PC-9 (cell line): ENCODE data around the gene RPL7A. TPM values are rescaled to one million over a fixed set of nuclear protein-coding genes. Genes with fewer than 3 reads are reported as not detected.

ENCODE experiments used
- BruUV-seq: library from RNA; stranded (reverse); fragments of 400-500 nt; replicated peaks from 2 replicates; lab custom pipeline; 2021; lab: Mats Ljungman, UMichigan
- CTCF ChIA-PET: fragments of 300-600 bp; sonication (Branson Sonifier 250); formaldehyde crosslinking; loops from one replicate; lab custom pipeline; 2022; ENCODE audit warnings: antibody characterized with exemption; lab: Charles Lee
- POLR2A ChIA-PET: fragments of 300-600 bp; sonication (Branson Sonifier 250); formaldehyde crosslinking; loops from one replicate; lab custom pipeline; 2022; ENCODE audit warnings: antibody characterized with exemption; ENCODE audit not compliant: unreplicated experiment; lab: Charles Lee
- DNase-seq, 2 experiments: peaks; one replicate each; pipeline versions ENCODE4 v3.0.0 to v3.0.0-alpha.2; 2015 to 2022; ENCODE audit warnings: mixed read lengths in 1 of 2
- H2AFZ ChIP-seq: fragments of 200-600 bp; sonication (generic); 2 replicates; pipeline ENCODE4 v1.8.1; 2017; ENCODE audit warnings: antibody characterized with exemption
- H3F3A ChIP-seq: fragments of 200-600 bp; sonication (generic); 2 replicates; pipeline ENCODE4 v1.8.1; 2017; ENCODE audit warnings: antibody characterized with exemption, mild to moderate bottlenecking, low read depth; ENCODE audit not compliant: insufficient read depth
- H3K27ac ChIP-seq: fragments of 200-600 bp; sonication (generic); 2 replicates; pipeline ENCODE4 v1.6.1; 2016; ENCODE audit warnings: mixed run types
- H3K27me3 ChIP-seq: fragments of 200-600 bp; sonication (generic); 2 replicates; pipeline ENCODE4 v1.6.1; 2016; ENCODE audit warnings: low read depth, mixed run types; ENCODE audit not compliant: insufficient read depth
- H3K36me3 ChIP-seq: fragments of 200-600 bp; sonication (generic); 2 replicates; pipeline ENCODE4 v1.6.1; 2016; ENCODE audit warnings: low read depth, mixed run types
- H3K4me1 ChIP-seq: fragments of 200-600 bp; sonication (generic); replicated peaks from 2 replicates; pipeline ENCODE4 v1.6.1; 2016; ENCODE audit warnings: mixed run types; ENCODE audit not compliant: insufficient read depth
- H3K4me2 ChIP-seq: fragments of 200-600 bp; sonication (generic); 2 replicates; pipeline ENCODE4 v1.6.1; 2017; ENCODE audit warnings: mixed run types
- H3K4me3 ChIP-seq: fragments of 200-600 bp; sonication (generic); 2 replicates; pipeline ENCODE4 v1.6.1; 2016; ENCODE audit warnings: mixed run types
- H3K79me2 ChIP-seq: fragments of 200-600 bp; sonication (generic); 2 replicates; pipeline ENCODE4 v1.6.1; 2017; ENCODE audit warnings: low read depth, mixed run types
- H3K9me2 ChIP-seq: fragments of 200-600 bp; sonication (generic); 2 replicates; pipeline ENCODE4 v1.8.1; 2017; ENCODE audit warnings: mild to moderate bottlenecking; ENCODE audit not compliant: insufficient read depth
- H3K9me3 ChIP-seq: fragments of 200-600 bp; sonication (generic); 2 replicates; pipeline ENCODE4 v1.8.1; 2016; ENCODE audit warnings: low read depth; ENCODE audit not compliant: insufficient read depth
- H4K20me1 ChIP-seq: fragments of 200-600 bp; sonication (generic); 2 replicates; pipeline ENCODE4 v1.8.1; 2017; ENCODE audit not compliant: insufficient read depth
- EZH2 ChIP-seq: fragments of 200-600 bp; sonication (generic); IDR thresholded peaks from 2 replicates; pipeline ENCODE4 v1.8.0; 2017; ENCODE audit warnings: antibody characterized with exemption, low read depth
- intact Hi-C: fragments of 100-400 bp; cut with micrococcal nuclease; formaldehyde crosslinking; loops from one replicate; pipeline ENCODE4 v1.10.0; 2022; ENCODE audit not compliant: unreplicated experiment
- total RNA-seq: library from RNA; stranded (reverse); gene quantifications from 2 replicates; pipeline ENCODE4 v1.2.3, GENCODE V29; 2021
- TF ChIP-seq, protein P1 (sequence below): fragments of 200-600 bp; sonication (generic); conservative IDR thresholded peaks from 2 replicates; pipeline ENCODE4 v1.6.1; 2017; ENCODE audit warnings: mixed run types, antibody characterized with exemption, mild to moderate bottlenecking, moderate library complexity

RPL7A gene
- total RNA-seq, 1 experiment from 2014 or later: 2,381 TPM

DNA sequence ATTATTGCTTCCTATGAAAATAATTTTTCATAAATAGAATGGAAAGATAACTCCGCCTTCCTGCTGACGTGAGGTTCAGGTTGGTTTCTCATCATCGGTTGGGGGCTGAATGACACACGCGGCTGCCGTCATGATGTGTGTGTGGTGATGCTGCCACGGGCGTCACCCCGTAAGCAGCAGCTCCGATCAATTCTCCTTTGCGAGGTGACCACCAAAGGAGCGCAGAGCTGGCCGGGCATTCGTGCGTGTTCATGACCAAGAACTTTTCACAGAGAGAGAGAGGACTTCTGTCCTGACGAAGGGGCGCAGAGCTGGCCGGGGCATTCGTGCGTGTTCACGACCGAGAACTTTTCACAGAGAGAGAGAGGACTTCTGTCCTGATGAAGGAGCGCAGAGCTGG, 42.3 kb upstream of the RPL7A start:
- CTCF ChIA-PET: no interaction called here
- Histone ChIP-seq H3K36me3 (no peaks in the 10 kb centered on the region), H2AFZ (no peak overlapping the region), H3K4me1 (no peaks in the 10 kb centered on the region), H3K79me2 (no peaks in the 10 kb centered on the region), H3K4me3 (no peak overlapping the region), H3K27ac (no peak overlapping the region), H3K9me3 (no peaks in the 10 kb centered on the region), H3F3A (no peaks in the 10 kb centered on the region), H3K9me2 (no peaks in the 10 kb centered on the region), H4K20me1 (no peaks in the 10 kb centered on the region), H3K4me2 (no peak overlapping the region), H3K27me3 (peaks cover 71% of the 10 kb centered on the region)
- BruUV-seq: no TSS peak
- TF ChIP-seq, protein P1, sequence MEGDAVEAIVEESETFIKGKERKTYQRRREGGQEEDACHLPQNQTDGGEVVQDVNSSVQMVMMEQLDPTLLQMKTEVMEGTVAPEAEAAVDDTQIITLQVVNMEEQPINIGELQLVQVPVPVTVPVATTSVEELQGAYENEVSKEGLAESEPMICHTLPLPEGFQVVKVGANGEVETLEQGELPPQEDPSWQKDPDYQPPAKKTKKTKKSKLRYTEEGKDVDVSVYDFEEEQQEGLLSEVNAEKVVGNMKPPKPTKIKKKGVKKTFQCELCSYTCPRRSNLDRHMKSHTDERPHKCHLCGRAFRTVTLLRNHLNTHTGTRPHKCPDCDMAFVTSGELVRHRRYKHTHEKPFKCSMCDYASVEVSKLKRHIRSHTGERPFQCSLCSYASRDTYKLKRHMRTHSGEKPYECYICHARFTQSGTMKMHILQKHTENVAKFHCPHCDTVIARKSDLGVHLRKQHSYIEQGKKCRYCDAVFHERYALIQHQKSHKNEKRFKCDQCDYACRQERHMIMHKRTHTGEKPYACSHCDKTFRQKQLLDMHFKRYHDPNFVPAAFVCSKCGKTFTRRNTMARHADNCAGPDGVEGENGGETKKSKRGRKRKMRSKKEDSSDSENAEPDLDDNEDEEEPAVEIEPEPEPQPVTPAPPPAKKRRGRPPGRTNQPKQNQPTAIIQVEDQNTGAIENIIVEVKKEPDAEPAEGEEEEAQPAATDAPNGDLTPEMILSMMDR: no peak
- no peak for TF ChIP-seq EZH2
- no peak for DNase-seq
- intact Hi-C loops: no loop called here
- POLR2A ChIA-PET: no interaction called here

GRCh38 chr9:133306242-133307204, 41.5 kb upstream of the RPL7A start:
- Histone ChIP-seq H3K27me3 (peaks cover 63% of the 10 kb centered on the region), H3K27ac (no peak overlapping the region), H2AFZ (no peak overlapping the region), H3K79me2 (no peaks in the 10 kb centered on the region), H3K9me3 (no peaks in the 10 kb centered on the region), H3F3A (no peaks in the 10 kb centered on the region), H3K4me1 (no peaks in the 10 kb centered on the region), H3K4me2 (no peak overlapping the region), H3K9me2 (no peaks in the 10 kb centered on the region), H4K20me1 (no peaks in the 10 kb centered on the region), H3K4me3 (no peak overlapping the region), H3K36me3 (no peaks in the 10 kb centered on the region)
- POLR2A ChIA-PET: no interaction called here
- CTCF ChIA-PET: no interaction called here
- intact Hi-C loops: no loop called here
- DNase-seq: no peak
- no peak for TF ChIP-seq EZH2
- TF ChIP-seq, protein P1: no peak
- no TSS peak for BruUV-seq

- no TSS peak for BruUV-seq
- H3K27me3 ChIP-seq: peaks cover 55% of the 10 kb centered on the region
- H3K4me2 ChIP-seq: no peak overlapping the region
- H2AFZ ChIP-seq: no peak overlapping the region
- H3K27ac ChIP-seq: no peak overlapping the region
- H3K4me1 ChIP-seq: no peaks in the 10 kb centered on the region
- no peaks in the 10 kb centered on the region for H3K9me2 ChIP-seq
- H4K20me1 ChIP-seq: no peaks in the 10 kb centered on the region
- no peaks in the 10 kb centered on the region for H3K9me3 ChIP-seq
- POLR2A ChIA-PET: no interaction called here
- CTCF ChIA-PET: no interaction called here
- H3K4me3 ChIP-seq: no peak overlapping the region
- TF ChIP-seq EZH2: no peak
- TF ChIP-seq, protein P1: no peak
- H3F3A ChIP-seq: no peaks in the 10 kb centered on the region
- no peaks in the 10 kb centered on the region for H3K36me3 ChIP-seq
- no peak for DNase-seq
- intact Hi-C loops: no loop called here
- H3K79me2 ChIP-seq: no peaks in the 10 kb centered on the region
Observed at GRCh38 chr9:133307301-133307700, 40.7 kb upstream of the RPL7A start.
